Myocyte (in vitro differentiated cells): ENCODE results near the gene ATP6V0E1. TPM values are rescaled to one million over a fixed set of nuclear protein-coding genes. Genes with fewer than 3 reads are reported as not detected.
"Not testable (repeated sequence)": the region's sequence is repeated elsewhere in the genome, so short reads cannot be mapped to it uniquely, and the experiment has no call there.

Experiments
- DNase-seq: peaks from one replicate; pipeline ENCODE4 v3.0.0-alpha.2; 2012; ENCODE audit warnings: low read depth
- total RNA-seq: library from RNA; depleted of rRNA; stranded (reverse); fragments of >200 nt; gene quantifications from 2 replicates; pipeline ENCODE4 v1.2.3, GENCODE V29; 2014

The ATP6V0E1 gene
- total RNA-seq, 1 donor from 2014 or later, result 143 TPM

DNA sequence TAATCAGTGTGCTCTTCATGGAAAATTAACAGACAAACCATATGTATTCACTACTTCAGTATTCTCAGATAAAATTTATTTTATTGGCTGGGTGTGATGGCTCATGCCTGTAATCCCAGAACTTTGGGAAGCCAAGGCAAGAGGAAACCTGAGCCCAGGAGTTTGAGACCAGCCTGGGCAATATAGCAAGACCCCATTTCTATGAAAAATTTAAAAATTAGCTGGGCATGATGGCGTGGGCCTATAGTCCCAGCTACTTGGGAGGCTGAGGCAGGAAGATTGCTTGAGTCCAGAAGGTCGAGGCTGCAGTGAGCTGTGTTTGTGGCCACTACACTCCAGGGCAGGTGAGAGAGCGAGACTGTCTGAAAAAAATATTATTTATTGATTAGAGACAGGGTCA is 49.2 kb downstream of the ATP6V0E1 start:
- DNase-seq, result no peak

- DNase-seq, result no peak
Measured at GRCh38 chr5:173033923-173034322, 50.4 kb downstream of the ATP6V0E1 start.

DNA sequence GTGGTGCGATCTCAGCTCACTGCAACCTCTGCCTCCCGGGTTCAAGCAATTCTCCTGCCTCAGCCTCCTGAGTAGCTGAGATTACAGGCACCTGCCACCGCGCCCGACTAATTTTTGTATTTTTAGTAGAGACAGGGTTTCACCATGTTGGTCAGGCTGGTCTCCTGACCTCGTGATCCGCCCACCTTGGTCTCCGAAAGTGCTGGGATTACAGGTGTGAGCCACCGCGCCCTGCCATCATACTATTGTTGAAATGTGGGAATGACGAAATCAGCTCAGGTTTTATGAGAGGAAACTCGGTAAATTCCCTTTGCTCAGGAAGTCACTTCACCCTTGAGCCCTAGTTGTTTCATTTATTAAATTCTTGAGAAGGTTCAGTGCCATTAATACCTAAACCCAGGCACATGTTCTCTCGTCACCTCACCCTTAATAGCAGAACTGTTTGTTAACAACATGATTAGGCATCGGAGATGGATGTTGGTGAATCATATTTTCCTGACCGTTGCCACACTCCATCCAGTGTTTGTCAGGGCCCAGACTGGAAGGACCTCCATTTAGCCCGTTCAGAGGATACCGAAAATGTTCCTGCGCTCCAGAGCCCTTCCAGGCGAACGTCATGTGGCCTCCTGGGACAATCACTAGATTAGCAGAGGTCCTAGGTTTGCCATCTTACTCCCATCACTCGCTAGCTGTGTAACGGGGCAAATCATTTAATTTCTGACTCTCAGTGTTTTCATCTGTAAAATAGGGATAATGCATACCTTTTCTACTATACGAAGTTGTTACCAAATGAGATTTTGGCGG is 52.5 kb downstream of the ATP6V0E1 start:
- no peak for DNase-seq

- no peak for DNase-seq
Measured at GRCh38 chr5:173039188-173039587, 55.6 kb downstream of the ATP6V0E1 start.

- DNase-seq, result no peak
Measured at GRCh38 chr5:173039964-173040363, 56.4 kb downstream of the ATP6V0E1 start.

DNA sequence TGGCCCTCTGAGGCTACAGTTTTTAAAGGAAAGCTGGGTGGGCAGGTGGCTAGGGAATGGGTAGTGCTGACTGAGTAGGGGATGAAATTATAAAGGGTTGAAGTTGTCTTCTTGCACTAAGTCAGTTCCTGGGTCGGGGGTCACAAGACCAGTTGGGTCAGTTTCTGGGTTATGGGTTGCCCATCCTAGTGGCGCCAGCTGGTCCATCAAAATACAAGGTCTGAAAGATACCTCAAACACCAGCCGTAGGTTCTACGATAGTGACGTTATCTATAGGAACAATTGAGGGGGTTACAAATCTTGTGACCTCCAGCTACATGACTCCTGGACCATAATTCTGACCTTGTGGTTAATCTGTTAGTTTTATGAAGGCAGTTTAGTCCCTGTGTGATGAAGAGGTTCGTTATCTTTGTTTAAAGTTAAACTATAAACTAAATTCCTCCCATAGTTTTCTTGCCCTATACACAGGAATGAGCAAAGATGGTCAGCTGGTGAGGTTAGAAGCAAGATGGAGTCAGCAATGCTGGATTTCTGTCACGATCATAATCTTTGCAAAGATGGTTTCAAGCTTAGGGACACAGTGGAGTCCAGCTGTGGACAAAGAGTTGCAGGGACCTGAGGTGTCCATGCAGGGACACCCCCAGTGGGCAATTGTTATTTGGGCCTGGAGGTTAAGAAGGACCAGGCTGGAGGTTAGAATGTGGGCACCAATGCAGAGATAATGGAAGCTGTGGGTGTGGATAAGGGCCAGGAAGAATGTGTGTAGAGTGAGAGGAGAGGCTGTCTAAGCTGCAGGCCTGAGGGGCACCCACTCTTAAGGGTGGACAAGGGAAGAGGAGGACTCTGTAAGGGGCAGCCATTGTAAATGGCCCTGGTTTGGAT is 58.6 kb downstream of the ATP6V0E1 start:
- DNase-seq, result no peak

DNA sequence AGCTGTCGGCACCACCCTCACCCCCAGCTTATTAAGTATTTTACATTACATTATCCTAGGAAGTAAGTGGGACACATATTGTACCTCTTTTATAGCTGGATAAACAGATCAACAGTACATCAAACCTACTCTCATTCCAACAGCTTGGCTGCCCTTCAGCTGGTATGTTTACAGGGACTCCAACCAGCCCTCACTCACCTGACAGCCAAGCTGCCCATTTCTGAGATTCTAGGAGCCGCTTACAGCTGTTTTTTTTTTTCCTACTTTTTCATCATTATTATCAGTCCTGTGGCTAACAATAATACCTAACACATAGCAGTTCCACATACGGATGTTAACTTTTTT is 59.2 kb downstream of the ATP6V0E1 start:
- DNase-seq, result no peak

DNA sequence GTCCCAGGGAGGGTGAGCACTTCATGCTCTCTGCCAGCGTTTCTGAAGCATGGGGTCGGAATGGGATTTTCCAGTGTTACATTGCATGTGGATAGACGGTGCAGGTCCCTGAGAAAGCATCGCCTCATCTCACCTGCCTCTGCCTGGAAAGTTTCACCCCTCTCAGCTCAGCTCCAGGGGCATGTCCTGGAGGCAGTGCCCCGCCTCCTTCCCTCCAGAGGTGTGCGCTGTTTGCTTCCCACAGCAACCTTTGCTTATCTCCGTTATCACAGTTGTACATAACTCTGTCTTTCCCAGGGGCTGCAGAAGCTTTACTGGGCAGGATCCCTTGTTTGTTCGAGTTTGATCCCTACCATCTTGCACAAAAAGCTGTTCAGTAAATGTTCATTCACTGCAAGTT is 61.9 kb downstream of the ATP6V0E1 start:
- DNase-seq, result no peak

- DNase-seq, result not testable (repeated sequence)
Measured at GRCh38 chr5:173047096-173047837, 63.7 kb downstream of the ATP6V0E1 start.

GRCh38 chr5:173047838-173048105 is 64.2 kb downstream of the ATP6V0E1 start:
- DNase-seq, result no peak

DNA sequence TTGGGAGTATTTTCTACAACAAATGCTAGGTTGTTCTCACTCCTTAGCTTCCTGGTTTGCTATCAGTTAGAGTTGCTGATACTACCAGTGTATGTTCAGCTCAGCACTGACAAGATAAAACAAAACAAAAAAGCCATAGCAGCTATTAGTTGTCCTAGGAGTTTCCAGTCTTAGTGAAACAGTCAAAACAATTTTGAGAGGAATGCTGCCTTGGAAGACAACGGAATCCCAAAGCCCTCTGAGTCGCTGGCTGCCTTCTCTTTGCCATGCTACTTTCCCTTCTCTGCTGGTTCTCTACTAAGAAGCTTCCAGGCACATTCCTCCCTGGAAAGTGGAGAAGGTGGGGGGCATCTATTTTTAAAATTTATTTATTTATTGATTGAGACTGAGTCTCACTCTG is 67.2 kb downstream of the ATP6V0E1 start:
- no peak for DNase-seq

DNA sequence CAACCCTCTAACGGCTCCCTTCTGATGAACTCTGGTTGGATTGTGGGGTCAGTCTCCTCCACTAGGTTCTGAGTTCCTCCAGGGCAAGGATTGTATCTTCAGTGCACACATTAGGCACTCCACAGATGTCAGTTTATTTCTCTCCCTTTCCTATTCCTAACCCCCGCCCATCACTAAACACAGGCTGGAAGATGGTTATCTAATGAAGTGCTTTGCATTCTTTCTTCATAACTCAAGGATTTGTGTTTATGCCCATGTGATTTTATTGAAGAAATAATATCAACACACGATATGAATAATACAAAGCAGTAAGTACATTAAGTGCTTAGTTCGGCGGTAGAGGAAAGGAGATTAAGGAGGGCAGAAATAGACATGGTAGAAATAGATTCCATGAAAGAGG is 68.2 kb downstream of the ATP6V0E1 start:
- DNase-seq, result no peak

- DNase-seq, result no peak
Measured at GRCh38 chr5:173053041-173053440, 69.5 kb downstream of the ATP6V0E1 start.

- DNase-seq, result no peak
Measured at GRCh38 chr5:173055042-173055721, 71.6 kb downstream of the ATP6V0E1 start.

GRCh38 chr5:173055722-173055982 is 72.1 kb downstream of the ATP6V0E1 start:
- no peak for DNase-seq

DNA sequence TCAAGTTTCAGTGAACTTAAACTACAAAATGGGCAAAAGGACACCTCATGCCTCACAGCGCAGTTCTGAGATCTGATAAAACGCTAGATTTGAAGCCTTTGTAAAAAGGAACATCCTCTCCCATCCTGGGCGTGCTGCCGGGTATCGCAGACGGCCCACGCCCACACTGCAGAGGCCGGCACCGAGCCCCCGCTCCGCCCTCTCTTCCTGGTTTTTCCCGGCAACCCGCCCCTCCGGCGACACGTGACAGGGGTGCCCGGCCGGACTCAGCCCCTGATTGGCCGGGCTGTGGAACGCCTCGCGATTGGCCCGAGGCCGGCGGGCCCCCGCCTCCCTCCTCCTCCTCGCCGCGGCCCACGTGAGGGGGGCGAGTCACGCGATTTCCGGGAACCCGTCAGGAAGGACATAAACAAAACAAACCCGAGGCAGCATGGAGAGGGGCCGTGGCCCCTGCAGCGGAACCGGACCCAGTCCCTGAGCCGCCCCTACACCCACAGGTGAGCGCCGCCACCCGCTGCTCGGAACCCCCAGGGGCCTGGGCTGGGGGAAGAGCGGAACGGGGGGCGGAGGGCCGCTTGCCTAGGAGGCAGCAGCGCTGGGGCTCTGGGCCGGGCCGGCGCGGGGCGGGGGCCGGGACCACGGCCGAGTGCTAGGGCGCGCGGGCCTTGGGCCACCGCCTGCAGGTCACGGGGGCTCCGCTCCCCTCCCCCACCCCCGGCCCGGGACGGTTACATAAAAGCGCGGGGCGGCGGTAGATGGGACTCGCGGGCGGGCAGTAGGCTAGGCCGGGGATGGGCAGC is 72.6 kb downstream of the ATP6V0E1 start, which contains the start of gene CREBRF:
Gene CREBRF (plus strand): TSS at position 370 of the 800 bp plus-strand sequence. CDS start 24,424 bp downstream, outside the sequence.
- DNase-seq, result peak; percentile 96

DNA sequence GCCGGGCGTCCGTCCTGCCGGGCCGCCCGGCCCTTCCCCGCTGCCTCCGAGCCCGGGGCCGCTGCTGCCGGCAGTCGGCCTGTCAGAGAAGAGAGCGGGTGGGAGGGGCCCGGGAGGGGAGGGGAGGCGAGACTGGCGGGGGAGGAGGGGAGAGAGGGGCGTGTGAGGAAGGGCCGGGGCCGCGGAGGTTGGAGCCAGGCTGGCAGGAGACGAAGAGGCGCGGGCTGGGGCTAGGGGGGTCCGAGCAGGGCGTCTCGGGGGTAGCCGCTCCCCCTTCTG is 73.2 kb downstream of the ATP6V0E1 start:
- DNase-seq, result no peak

DNA sequence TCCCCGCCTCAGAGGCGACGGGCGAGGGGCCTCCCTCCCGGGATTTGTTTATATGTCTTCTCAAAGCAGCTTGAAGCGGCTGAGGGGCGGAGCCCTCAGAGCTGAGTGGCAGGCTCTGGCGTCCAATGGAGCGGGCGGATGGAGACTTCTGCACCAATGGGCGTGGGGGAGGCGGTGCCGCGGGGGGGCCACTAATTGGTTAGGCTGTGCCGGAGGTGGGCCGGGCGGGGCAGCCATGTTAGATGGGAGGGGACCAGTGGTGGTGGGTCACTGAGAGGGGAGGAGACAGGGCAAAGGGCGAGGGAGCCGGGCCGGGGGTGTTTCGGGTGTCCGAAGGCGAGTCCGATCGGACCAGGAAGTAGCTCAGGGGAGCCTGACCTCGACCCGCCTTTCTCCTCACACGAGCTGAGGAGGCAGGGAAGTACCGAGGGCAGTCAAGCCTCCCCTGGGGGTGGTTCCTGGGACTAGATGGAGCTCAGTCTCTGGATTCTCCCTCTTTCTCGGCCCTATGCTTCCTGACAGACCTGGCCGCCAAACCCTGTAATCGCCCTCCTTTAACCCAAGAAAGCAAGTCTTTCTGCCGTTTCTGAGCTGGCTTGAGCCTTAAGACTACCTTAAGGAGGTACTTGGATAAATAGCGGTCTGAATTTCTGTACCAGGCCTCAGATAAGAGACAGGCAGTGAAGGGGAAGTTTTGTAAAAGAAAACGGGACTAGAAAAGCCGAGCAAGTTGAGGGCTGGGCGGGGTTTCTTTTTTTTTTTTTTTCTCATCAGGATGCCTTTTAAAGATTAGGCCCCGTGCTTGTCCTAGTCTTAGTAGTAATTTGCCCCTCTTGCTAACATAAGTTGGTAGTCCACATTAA is 73.7 kb downstream of the ATP6V0E1 start:
- DNase-seq, result peak; percentile 98

GRCh38 chr5:173062141-173062540 is 78.6 kb downstream of the ATP6V0E1 start:
- DNase-seq, result no peak

- DNase-seq, result no peak
Measured at GRCh38 chr5:173065155-173065554, 81.6 kb downstream of the ATP6V0E1 start.
